K562 (cell line): Measurements from ENCODE around the gene C12orf60.

Experiments used
- FOXJ3 ChIP-seq: sonication (generic); formaldehyde crosslinking; IDR thresholded peaks from 2 replicates; pipeline ENCODE4 v1.4.0; 2020; ENCODE audit warnings: mild to moderate bottlenecking, missing genetic modification reagents
- GTF2F1 ChIP-seq: IDR thresholded peaks from 2 replicates; pipeline ENCODE4 v1.6.1; 2011; ENCODE audit warnings: low read depth, low read length, improper control_type of control experiment
- HDAC2 ChIP-seq: fragments of 450-650 bp; IDR thresholded peaks from 2 replicates; pipeline ENCODE4 v1.6.1; 2016; ENCODE audit warnings: mild to moderate bottlenecking
- NBN ChIP-seq: fragments of 450-650 bp; IDR thresholded peaks from 2 replicates; pipeline ENCODE4 v1.6.1; 2016; ENCODE audit warnings: low read depth, mild to moderate bottlenecking
- ZFP1 ChIP-seq: fragments of 450-650 bp; formaldehyde crosslinking; IDR thresholded peaks from 2 replicates; pipeline ENCODE4 v1.4.0; 2020; ENCODE audit warnings: mild to moderate bottlenecking, mixed read lengths
- ZNF217 ChIP-seq: sonication (generic); formaldehyde crosslinking; IDR thresholded peaks from 2 replicates; pipeline ENCODE4 v1.8.0; 2022; ENCODE audit warnings: mild to moderate bottlenecking, missing genetic modification reagents
- TF ChIP-seq, protein P1 (sequence below): sonication (generic); formaldehyde crosslinking; IDR thresholded peaks from 2 replicates; pipeline ENCODE4 v1.8.1; 2023; ENCODE audit warnings: mild to moderate bottlenecking, missing genetic modification reagents
- TF ChIP-seq, protein P2 (sequence below), 3 experiments: fragments of 200-800 bp in 1 of 3; sonication (Bioruptor generic) in 1 of 3; sonication (generic) in 1 of 3; formaldehyde crosslinking in 1 of 3; IDR thresholded peaks; 2 replicates each; pipeline versions ENCODE4 v1.6.1 to v1.8.0; 2016 to 2022; ENCODE audit warnings: mild to moderate bottlenecking in 2 of 3, missing compliant biosample characterization in 2 of 3, missing genetic modification characterization in 2 of 3, missing genetic modification reagents in 1 of 3
- TF ChIP-seq, protein P3 (sequence below): fragments of 450-650 bp; IDR thresholded peaks from 2 replicates; pipeline ENCODE4 v1.6.1; 2017; ENCODE audit warnings: antibody characterized with exemption, mild to moderate bottlenecking
- TF ChIP-seq, protein P4 (sequence below): sonication (generic); formaldehyde crosslinking; IDR thresholded peaks from 2 replicates; pipeline ENCODE4 v1.9.0; 2022; ENCODE audit warnings: mild to moderate bottlenecking, missing genetic modification reagents
- TF ChIP-seq, protein P5 (sequence below), 3 experiments: IDR thresholded peaks in 2 of 3; conservative IDR thresholded peaks in 1 of 3; 2 replicates each; pipeline ENCODE4 v1.5.1; 2011 to 2012; ENCODE audit warnings: low read length in 3 of 3, mild to moderate bottlenecking in 3 of 3, control low read depth in 2 of 3, improper control_type of control experiment in 1 of 3, inconsistent platforms in 1 of 3, low read depth in 1 of 3, mixed read lengths in 1 of 3, moderate library complexity in 1 of 3; ENCODE audit not compliant: insufficient read depth in 2 of 3

DNA sequence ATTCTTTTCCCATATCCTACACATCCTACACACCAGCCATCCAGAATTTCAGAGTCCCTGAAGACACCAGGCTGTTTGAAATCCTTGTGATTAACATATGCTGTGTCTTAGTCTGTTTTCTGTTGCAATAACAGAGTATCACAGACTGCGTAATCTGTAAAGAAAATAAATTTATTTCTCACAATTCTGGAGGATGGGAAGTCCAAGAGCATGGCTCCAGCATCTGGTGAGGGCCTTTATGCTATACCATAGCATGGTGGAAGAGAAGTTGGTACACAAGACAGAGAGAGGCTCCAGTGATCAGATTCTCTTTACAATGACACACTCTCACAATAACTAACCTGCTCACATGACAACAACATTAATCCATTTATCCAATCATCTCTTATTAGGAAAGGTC, 35.8 kb downstream of the C12orf60 start:
- TF ChIP-seq FOXJ3 (no peak), GTF2F1 (no peak), NBN (no peak), HDAC2 (no peak), ZNF217 (CRISPR knock-in tag) (no peak), ZFP1 (CRISPR knock-in tag) (no peak)
- TF ChIP-seq, protein P1, sequence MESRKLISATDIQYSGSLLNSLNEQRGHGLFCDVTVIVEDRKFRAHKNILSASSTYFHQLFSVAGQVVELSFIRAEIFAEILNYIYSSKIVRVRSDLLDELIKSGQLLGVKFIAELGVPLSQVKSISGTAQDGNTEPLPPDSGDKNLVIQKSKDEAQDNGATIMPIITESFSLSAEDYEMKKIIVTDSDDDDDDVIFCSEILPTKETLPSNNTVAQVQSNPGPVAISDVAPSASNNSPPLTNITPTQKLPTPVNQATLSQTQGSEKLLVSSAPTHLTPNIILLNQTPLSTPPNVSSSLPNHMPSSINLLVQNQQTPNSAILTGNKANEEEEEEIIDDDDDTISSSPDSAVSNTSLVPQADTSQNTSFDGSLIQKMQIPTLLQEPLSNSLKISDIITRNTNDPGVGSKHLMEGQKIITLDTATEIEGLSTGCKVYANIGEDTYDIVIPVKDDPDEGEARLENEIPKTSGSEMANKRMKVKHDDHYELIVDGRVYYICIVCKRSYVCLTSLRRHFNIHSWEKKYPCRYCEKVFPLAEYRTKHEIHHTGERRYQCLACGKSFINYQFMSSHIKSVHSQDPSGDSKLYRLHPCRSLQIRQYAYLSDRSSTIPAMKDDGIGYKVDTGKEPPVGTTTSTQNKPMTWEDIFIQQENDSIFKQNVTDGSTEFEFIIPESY (CRISPR knock-in tag) = no peak
- TF ChIP-seq, protein P2, sequence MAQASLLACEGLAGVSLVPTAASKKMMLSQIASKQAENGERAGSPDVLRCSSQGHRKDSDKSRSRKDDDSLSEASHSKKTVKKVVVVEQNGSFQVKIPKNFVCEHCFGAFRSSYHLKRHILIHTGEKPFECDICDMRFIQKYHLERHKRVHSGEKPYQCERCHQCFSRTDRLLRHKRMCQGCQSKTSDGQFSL (CRISPR knock-in tag; IDR thresholded peaks at IDR 0.05) = no peak
- TF ChIP-seq, protein P2 (tag; IDR thresholded peaks at IDR 0.05) = no peak
- TF ChIP-seq, protein P3, sequence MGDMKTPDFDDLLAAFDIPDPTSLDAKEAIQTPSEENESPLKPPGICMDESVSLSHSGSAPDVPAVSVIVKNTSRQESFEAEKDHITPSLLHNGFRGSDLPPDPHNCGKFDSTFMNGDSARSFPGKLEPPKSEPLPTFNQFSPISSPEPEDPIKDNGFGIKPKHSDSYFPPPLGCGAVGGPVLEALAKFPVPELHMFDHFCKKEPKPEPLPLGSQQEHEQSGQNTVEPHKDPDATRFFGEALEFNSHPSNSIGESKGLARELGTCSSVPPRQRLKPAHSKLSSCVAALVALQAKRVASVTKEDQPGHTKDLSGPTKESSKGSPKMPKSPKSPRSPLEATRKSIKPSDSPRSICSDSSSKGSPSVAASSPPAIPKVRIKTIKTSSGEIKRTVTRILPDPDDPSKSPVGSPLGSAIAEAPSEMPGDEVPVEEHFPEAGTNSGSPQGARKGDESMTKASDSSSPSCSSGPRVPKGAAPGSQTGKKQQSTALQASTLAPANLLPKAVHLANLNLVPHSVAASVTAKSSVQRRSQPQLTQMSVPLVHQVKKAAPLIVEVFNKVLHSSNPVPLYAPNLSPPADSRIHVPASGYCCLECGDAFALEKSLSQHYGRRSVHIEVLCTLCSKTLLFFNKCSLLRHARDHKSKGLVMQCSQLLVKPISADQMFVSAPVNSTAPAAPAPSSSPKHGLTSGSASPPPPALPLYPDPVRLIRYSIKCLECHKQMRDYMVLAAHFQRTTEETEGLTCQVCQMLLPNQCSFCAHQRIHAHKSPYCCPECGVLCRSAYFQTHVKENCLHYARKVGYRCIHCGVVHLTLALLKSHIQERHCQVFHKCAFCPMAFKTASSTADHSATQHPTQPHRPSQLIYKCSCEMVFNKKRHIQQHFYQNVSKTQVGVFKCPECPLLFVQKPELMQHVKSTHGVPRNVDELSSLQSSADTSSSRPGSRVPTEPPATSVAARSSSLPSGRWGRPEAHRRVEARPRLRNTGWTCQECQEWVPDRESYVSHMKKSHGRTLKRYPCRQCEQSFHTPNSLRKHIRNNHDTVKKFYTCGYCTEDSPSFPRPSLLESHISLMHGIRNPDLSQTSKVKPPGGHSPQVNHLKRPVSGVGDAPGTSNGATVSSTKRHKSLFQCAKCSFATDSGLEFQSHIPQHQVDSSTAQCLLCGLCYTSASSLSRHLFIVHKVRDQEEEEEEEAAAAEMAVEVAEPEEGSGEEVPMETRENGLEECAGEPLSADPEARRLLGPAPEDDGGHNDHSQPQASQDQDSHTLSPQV = no peak
- TF ChIP-seq, protein P4, sequence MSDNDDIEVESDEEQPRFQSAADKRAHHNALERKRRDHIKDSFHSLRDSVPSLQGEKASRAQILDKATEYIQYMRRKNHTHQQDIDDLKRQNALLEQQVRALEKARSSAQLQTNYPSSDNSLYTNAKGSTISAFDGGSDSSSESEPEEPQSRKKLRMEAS = no peak
- TF ChIP-seq, protein P5, sequence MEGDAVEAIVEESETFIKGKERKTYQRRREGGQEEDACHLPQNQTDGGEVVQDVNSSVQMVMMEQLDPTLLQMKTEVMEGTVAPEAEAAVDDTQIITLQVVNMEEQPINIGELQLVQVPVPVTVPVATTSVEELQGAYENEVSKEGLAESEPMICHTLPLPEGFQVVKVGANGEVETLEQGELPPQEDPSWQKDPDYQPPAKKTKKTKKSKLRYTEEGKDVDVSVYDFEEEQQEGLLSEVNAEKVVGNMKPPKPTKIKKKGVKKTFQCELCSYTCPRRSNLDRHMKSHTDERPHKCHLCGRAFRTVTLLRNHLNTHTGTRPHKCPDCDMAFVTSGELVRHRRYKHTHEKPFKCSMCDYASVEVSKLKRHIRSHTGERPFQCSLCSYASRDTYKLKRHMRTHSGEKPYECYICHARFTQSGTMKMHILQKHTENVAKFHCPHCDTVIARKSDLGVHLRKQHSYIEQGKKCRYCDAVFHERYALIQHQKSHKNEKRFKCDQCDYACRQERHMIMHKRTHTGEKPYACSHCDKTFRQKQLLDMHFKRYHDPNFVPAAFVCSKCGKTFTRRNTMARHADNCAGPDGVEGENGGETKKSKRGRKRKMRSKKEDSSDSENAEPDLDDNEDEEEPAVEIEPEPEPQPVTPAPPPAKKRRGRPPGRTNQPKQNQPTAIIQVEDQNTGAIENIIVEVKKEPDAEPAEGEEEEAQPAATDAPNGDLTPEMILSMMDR (IDR thresholded peaks at IDR 0.05 in 2 of 3, conservative IDR thresholded peaks at IDR 0.05 in 1 of 3; ENCODE audit: insufficient read depth in 2 of 3, low read depth in 1 of 3, low read length in 3 of 3) = no peak
